ENCODE results near the gene RCSD1.

Gene RCSD1

DNA sequence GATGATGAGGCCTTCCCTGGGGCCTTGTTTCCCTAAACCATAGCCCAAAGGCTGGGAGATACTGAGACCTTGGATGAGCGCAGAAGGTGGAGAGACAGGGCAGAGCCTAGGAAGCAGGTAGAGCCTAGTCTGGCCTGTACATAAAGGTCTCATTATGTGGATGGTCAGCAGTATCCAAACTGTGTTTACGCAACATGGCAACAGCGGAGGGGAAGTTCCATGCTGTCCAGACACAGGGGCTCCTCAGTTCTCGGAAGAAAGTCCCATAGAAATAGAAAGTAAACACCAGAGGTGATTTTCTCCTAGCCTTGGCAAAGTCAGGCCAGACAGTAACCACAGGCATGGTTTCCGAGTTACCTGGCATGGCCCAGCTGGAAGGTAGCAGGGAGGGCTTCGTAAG, 49.7 kb downstream of the RCSD1 start:
- Histone ChIP-seq H3K9ac (no peak overlapping the region), H3K4me2 (no peak overlapping the region), H3K4me3 (no peak overlapping the region), H4K20me1 (peaks cover 100% of the 10 kb centered on the region), H3K36me3 (peaks cover 98% of the 10 kb centered on the region), H3K27me3 (no peaks in the 10 kb centered on the region), H3K9me3 (no peaks in the 10 kb centered on the region), H3K27ac (0 out of 2 replicates have a peak overlapping the region, but pooled peaks have one; percentile 1), H3K4me1 (peaks cover 81% of the 10 kb centered on the region)
- no peak for TF ChIP-seq Cebpa-rat (IDR thresholded peaks at IDR 0.05)

DNA sequence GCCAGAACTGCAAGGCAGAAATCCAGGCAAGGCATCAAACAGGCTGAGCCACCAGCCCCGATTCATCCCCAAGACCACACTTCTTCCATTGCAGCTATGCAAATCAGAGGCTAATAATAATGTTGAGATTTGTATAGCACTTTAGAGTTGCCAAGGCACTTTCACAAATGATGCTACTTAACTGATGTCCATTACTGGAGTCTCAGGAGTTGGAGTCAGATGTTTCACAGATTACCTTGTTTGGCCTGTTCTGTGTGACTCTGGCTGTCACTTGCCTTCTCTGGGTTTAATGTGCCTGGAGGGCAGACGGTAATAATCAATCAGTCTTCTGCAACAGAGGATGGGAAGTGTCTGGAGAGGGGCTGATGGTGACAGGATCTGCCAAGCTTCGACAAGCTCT, 51.0 kb downstream of the RCSD1 start:
- TF ChIP-seq Cebpa-rat (IDR thresholded peaks at IDR 0.05): no peak
- Histone ChIP-seq H3K9me3 (no peaks in the 10 kb centered on the region), H3K36me3 (peaks cover 98% of the 10 kb centered on the region), H3K27ac (no peak overlapping the region), H3K4me2 (no peak overlapping the region), H3K4me3 (no peak overlapping the region), H3K9ac (no peak overlapping the region), H3K4me1 (peaks cover 86% of the 10 kb centered on the region), H4K20me1 (peaks cover 100% of the 10 kb centered on the region), H3K27me3 (no peaks in the 10 kb centered on the region)

- Histone ChIP-seq H3K36me3 (peaks cover 98% of the 10 kb centered on the region), H4K20me1 (peaks cover 100% of the 10 kb centered on the region), H3K4me1 (peaks cover 87% of the 10 kb centered on the region), H3K4me2 (no peak overlapping the region), H3K4me3 (no peak overlapping the region), H3K27me3 (no peaks in the 10 kb centered on the region), H3K9me3 (no peaks in the 10 kb centered on the region), H3K9ac (no peak overlapping the region), H3K27ac (no peak overlapping the region)
- TF ChIP-seq Cebpa-rat (IDR thresholded peaks at IDR 0.05): no peak
These were observed 51.5 kb downstream of the RCSD1 start for GRCh38 chr1:167681451-167682098.

- no peaks in the 10 kb centered on the region for H3K9me3 ChIP-seq
- H3K9ac ChIP-seq: no peak overlapping the region
- H3K4me3 ChIP-seq: no peak overlapping the region
- H3K4me1 ChIP-seq: peaks cover 86% of the 10 kb centered on the region
- peaks cover 100% of the 10 kb centered on the region for H4K20me1 ChIP-seq
- no peaks in the 10 kb centered on the region for H3K27me3 ChIP-seq
- peaks cover 99% of the 10 kb centered on the region for H3K36me3 ChIP-seq
- 0 out of 2 replicates have a peak overlapping the region, but pooled peaks have one; percentile 24 for H3K27ac ChIP-seq
- no peak for TF ChIP-seq Cebpa-rat (IDR thresholded peaks at IDR 0.05)
- H3K4me2 ChIP-seq: no peak overlapping the region
These were observed 53.2 kb downstream of the RCSD1 start for GRCh38 chr1:167683226-167683625.

DNA sequence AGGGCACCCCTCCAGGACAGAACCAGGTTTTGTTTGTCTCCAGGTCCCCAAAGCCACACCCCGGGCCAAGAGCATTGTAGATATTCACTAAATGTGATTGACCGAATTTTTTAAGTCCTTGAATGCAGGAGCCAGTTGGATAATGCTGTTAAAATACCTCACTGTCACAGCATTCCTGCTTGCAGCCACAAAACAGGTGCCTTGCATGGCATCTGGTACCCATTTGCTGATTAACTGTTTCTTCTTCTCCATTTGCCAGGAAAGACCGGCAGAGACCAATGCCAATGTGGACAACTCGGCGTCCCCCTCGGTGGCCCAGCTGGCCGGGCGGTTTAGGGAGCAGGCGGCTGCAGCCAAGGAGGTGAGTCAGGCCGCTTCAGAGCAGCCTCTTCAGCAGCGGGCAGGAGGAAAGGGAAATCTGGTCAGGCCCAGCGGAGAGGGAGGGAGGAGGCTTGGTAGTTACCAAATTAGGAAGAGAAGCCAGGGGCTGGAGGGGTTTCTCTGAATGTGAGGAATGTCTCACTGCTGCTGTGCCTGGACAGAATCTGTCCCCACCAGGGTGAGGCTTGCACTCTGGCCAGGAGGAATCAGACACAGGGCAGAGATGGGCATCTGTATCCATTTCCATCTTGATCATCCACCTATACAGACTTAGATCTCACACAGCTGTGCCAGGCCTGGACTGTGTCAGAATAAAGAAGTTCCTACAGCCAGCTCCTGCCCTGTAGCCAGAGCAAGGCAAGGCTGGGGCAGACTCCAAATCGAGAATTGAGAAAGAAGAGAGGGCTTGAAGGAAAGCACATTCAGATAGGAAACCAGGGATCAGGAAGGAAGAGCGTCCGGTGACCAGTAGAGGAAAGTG, 53.8 kb downstream of the RCSD1 start:
- H3K4me1 ChIP-seq: peaks cover 80% of the 10 kb centered on the region
- H3K36me3 ChIP-seq: peaks cover 100% of the 10 kb centered on the region
- H3K27me3 ChIP-seq: no peaks in the 10 kb centered on the region
- H3K9me3 ChIP-seq: no peaks in the 10 kb centered on the region
- no peak for TF ChIP-seq Cebpa-rat (IDR thresholded peaks at IDR 0.05)
- no peak overlapping the region for H3K9ac ChIP-seq
- H3K4me2 ChIP-seq: no peak overlapping the region
- no peak overlapping the region for H3K4me3 ChIP-seq
- 0 out of 2 replicates have a peak overlapping the region, but pooled peaks have one; percentile 24 for H3K27ac ChIP-seq
- peaks cover 100% of the 10 kb centered on the region for H4K20me1 ChIP-seq

GRCh38 chr1:167685844-167686243, 55.8 kb downstream of the RCSD1 start:
- peaks cover 100% of the 10 kb centered on the region for H3K36me3 ChIP-seq

DNA sequence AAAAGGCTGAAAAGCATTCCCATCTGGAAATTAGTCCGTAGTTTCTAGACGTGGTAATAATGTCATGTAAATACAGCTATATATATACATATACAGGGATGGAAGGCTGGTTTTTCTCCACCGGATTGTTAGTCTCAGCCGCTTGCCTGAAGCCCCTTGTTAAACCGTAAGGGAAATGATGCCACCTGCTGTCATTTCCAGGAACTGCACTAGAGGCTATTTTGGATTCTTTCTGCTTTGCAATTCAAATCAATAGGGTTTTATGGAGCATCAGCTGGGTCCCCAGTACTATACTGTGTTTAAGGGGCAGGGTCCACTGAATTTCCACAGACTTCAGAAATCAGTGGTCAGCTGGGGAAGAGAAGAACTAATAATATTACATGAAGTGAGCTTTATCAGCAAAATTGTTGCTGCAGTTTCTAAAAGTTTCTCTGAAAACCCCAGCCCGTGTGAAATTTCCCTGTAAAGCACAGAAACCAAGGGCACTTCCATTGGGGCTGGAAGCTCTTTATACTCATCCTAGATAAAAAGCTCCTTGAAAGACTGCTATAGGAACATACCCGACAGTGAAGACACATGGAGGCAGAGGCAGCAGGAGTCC, 58.0 kb downstream of the RCSD1 start:
- Histone ChIP-seq H4K20me1 (peaks cover 100% of the 10 kb centered on the region), H3K4me3 (no peak overlapping the region), H3K27ac (no peak overlapping the region), H3K36me3 (peaks cover 100% of the 10 kb centered on the region), H3K9ac (no peak overlapping the region), H3K27me3 (no peaks in the 10 kb centered on the region), H3K4me2 (peak overlapping the region; percentile 35), H3K4me1 (peaks cover 47% of the 10 kb centered on the region), H3K9me3 (no peaks in the 10 kb centered on the region)
- no peak for TF ChIP-seq Cebpa-rat (IDR thresholded peaks at IDR 0.05)

More at GRCh38 chr1:167685844-167686243, 55.8 kb downstream of the RCSD1 start:
- no peak for TF ChIP-seq Cebpa-rat (IDR thresholded peaks at IDR 0.05)
- peaks cover 62% of the 10 kb centered on the region for H3K4me1 ChIP-seq
- H4K20me1 ChIP-seq: peaks cover 100% of the 10 kb centered on the region
- H3K9me3 ChIP-seq: no peaks in the 10 kb centered on the region
- H3K4me2 ChIP-seq: no peak overlapping the region; the same call in 1 of the 2 replicates
- 0 out of 2 replicates have a peak overlapping the region, but pooled peaks have one; percentile 14 for H3K27ac ChIP-seq
- no peak overlapping the region for H3K9ac ChIP-seq
- no peaks in the 10 kb centered on the region for H3K27me3 ChIP-seq
- no peak overlapping the region for H3K4me3 ChIP-seq

GRCh38 chr1:167689567-167689920, 59.5 kb downstream of the RCSD1 start:
- H3K4me2 ChIP-seq: no peak overlapping the region

GRCh38 chr1:167690053-167690452, 60.0 kb downstream of the RCSD1 start:
- TF ChIP-seq Cebpa-rat (IDR thresholded peaks at IDR 0.05): no peak
- H3K4me2 ChIP-seq: no peak overlapping the region

More at GRCh38 chr1:167689567-167689920, 59.5 kb downstream of the RCSD1 start:
- H3K27me3 ChIP-seq: no peaks in the 10 kb centered on the region
- H3K36me3 ChIP-seq: peaks cover 100% of the 10 kb centered on the region
- H3K4me3 ChIP-seq: no peak overlapping the region
- H4K20me1 ChIP-seq: peaks cover 100% of the 10 kb centered on the region
- no peak overlapping the region for H3K27ac ChIP-seq
- no peak overlapping the region for H3K9ac ChIP-seq
- TF ChIP-seq Cebpa-rat (IDR thresholded peaks at IDR 0.05): no peak
- H3K9me3 ChIP-seq: no peaks in the 10 kb centered on the region
- peaks cover 34% of the 10 kb centered on the region for H3K4me1 ChIP-seq

More at GRCh38 chr1:167690053-167690452, 60.0 kb downstream of the RCSD1 start:
- Histone ChIP-seq H3K4me1 (peaks cover 29% of the 10 kb centered on the region), H3K9ac (no peak overlapping the region), H4K20me1 (peaks cover 100% of the 10 kb centered on the region), H3K9me3 (no peaks in the 10 kb centered on the region), H3K27ac (no peak overlapping the region), H3K27me3 (no peaks in the 10 kb centered on the region), H3K4me3 (no peak overlapping the region), H3K36me3 (peaks cover 100% of the 10 kb centered on the region)
